ENCODE measurements around the gene ACBD3.

DNA sequence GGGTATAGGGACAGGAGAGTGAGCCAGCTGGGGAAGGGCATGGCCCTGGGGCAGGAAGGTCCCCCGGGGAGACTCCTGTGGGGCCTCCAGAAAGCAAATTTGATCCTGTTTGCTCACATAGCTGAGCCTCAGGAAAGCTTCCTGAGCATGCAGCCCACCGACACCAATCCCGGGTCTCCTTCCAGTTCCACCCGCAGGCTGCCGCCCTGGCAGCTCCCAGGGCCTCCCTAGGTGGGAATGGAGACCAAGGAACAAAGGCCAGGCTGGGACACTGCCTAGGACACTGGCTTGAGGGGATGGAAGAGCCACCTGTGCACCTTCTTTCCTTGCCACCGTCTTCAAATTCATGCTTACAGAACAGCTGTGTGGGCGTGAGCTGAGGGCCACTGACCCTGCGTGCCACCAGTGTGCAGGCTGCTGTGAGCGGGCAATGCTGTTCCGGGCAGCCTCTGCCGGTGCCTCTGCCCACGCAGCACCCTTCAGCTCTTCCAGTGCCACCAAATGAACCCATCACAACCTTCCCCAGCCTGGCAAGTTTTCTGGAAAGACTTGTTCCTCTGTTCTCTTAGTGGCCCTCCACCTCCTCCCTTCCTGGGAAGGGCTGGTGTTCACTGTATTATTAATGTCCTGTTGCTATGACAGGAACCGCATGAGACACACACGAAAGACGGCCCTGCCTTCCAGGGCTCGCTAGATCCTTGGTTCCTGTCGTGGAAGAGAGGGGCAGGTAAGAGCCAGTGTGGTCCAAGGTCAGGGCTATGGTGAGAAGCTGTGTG lies 53.6 kb downstream of the ACBD3 start:
- TF ChIP-seq EZH2 (IDR thresholded peaks at IDR 0.05; ENCODE audit: insufficient read depth, poor library complexity, severe bottlenecking) (no peak), EZH2phosphoT487 (IDR thresholded peaks at IDR 0.05; ENCODE audit: insufficient read depth, low read depth) (no peak)
